HG03457 (cell line): ENCODE results near the gene TNPO1.
"Not testable (repeated sequence)": the region's sequence is repeated elsewhere in the genome, so short reads cannot be mapped to it uniquely, and the experiment has no call there.

ENCODE experiments used
- ATAC-seq: cut with Tn5 transposase; IDR thresholded peaks from one replicate; pipeline ENCODE4 v1.9.1; 2021; ENCODE audit warnings: moderate number of reproducible peaks; ENCODE audit not compliant: unreplicated experiment

TNPO1 gene

GRCh38 chr5:72816284-72817075, at the start of gene TNPO1:
Gene TNPO1, plus strand, starts transcription at chr5:72816661. Its CDS starts 77 bp downstream, at chr5:72816738.
- peak; percentile 79 for ATAC-seq

- ATAC-seq = no peak
These were observed 49.0 kb upstream of the TNPO1 start for GRCh38 chr5:72767289-72768010.

GRCh38 chr5:72770266-72770665, 46.2 kb upstream of the TNPO1 start:
- ATAC-seq = no peak

GRCh38 chr5:72776684-72777083, 39.8 kb upstream of the TNPO1 start:
- ATAC-seq = no peak

- ATAC-seq = no peak
These were observed 36.9 kb upstream of the TNPO1 start for GRCh38 chr5:72779520-72779919.

- ATAC-seq = no peak
These were observed 33.1 kb upstream of the TNPO1 start for GRCh38 chr5:72783354-72783753.

GRCh38 chr5:72784129-72784528, 32.3 kb upstream of the TNPO1 start:
- ATAC-seq = no peak

- ATAC-seq = no peak
These were observed 30.7 kb upstream of the TNPO1 start for GRCh38 chr5:72785801-72786200.

GRCh38 chr5:72786676-72787075, 29.8 kb upstream of the TNPO1 start:
- ATAC-seq = no peak

GRCh38 chr5:72788866-72789505, 27.5 kb upstream of the TNPO1 start:
- ATAC-seq = no peak

GRCh38 chr5:72790186-72790585, 26.3 kb upstream of the TNPO1 start:
- ATAC-seq = no peak

- ATAC-seq = not testable (repeated sequence)
These were observed 23.8 kb upstream of the TNPO1 start for GRCh38 chr5:72792662-72793061.

- no peak for ATAC-seq
These were observed 20.5 kb upstream of the TNPO1 start for GRCh38 chr5:72796001-72796400.

GRCh38 chr5:72799721-72800120, 16.7 kb upstream of the TNPO1 start:
- no peak for ATAC-seq

GRCh38 chr5:72808637-72809036, 7.8 kb upstream of the TNPO1 start:
- not testable (repeated sequence) for ATAC-seq

- no peak for ATAC-seq
These were observed 4.6 kb upstream of the TNPO1 start for GRCh38 chr5:72811849-72812248.

GRCh38 chr5:72812488-72812887, 4.0 kb upstream of the TNPO1 start:
- no peak for ATAC-seq

- ATAC-seq = no peak
These were observed 2.4 kb upstream of the TNPO1 start for GRCh38 chr5:72814104-72814503.

GRCh38 chr5:72814864-72815263, 1.6 kb upstream of the TNPO1 start:
- ATAC-seq = no peak

GRCh38 chr5:72815580-72816283, 729 bp upstream of the TNPO1 start:
- no peak for ATAC-seq

GRCh38 chr5:72817076-72817481, 618 bp downstream of the TNPO1 start:
- peak; percentile 23 for ATAC-seq
